ENCODE data around the gene VPS8.

DNA sequence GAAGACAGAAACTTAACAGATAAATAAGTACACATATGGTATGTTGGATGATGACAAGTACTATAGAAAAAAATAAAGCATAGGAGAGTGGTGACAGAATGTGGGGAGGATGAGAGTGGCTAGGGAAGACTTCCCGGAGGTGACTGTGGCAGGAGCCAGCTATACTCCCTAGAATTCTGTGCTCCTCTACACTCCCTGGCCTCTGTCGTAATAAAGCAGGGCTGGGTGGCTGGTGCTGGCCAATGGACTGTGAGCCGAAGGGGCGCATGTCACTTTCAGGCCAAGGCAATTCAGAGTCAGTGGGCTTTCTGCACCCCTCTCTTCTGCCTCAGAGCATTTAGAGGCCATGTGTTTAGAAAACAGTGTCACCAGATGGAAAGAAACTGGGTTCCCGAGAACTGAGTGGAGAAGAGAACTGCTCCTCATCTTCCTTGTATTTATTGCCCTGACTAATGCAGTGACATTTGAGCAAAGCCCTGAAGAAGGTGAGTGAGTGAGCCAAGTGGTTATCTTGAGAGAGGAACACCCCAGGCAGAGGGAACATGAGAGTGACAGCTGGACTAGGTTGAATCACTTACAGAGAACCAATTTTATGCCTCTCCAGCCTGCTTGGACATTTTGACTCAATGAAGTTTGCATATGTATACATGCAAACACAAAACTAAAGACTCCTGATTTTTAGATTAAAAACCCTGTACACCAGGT lies 5.2 kb upstream of the VPS8 start:
- TF ChIP-seq EP300 (IDR thresholded peaks at IDR 0.05; ENCODE audit: low read depth in 2 of 2, low read length in 2 of 2) (no peak), EP300 (CRISPR knock-in tag; IDR thresholded peaks at IDR 0.05; ENCODE audit: borderline replicate concordance) (no peak), TBP (CRISPR knock-in tag; IDR thresholded peaks at IDR 0.05) (no peak), POLR2AphosphoS5 (IDR thresholded peaks at IDR 0.05; ENCODE audit: low read depth, low read length) (no peak)

Data from HepG2 (cell line).